Testis (tissue), 3 donors: ENCODE results near the gene AUTS2. TPM values are rescaled to one million over a fixed set of nuclear protein-coding genes. Genes with fewer than 3 reads are reported as not detected.

Experiments used
- DNase-seq: peaks from one replicate; pipeline ENCODE4 v3.0.0-alpha.2; 2019
- H3K27ac ChIP-seq, 2 donors: fragments of 200-600 bp; sonication (generic); one replicate each; pipeline ENCODE4 v1.5.1; 2019
- H3K27me3 ChIP-seq: fragments of 200-600 bp; sonication (generic); one replicate; pipeline ENCODE4 v1.5.1; 2019
- H3K36me3 ChIP-seq: fragments of 200-600 bp; sonication (generic); one replicate; pipeline ENCODE4 v1.5.1; 2017; ENCODE audit warnings: low read depth; ENCODE audit errors: missing control alignments
- H3K4me1 ChIP-seq: fragments of 200-600 bp; sonication (generic); one replicate; pipeline ENCODE4 v1.5.1; 2019
- H3K4me3 ChIP-seq, 2 donors: fragments of 200-600 bp; sonication (generic); one replicate each; pipeline ENCODE4 v1.5.1; 2017 to 2019
- H3K9me3 ChIP-seq: fragments of 200-600 bp; sonication (generic); one replicate; pipeline ENCODE4 v1.5.1; 2017
- POLR2A ChIP-seq: fragments of 450-650 bp; IDR thresholded peaks from one replicate; pipeline ENCODE4 v1.6.1; 2017; ENCODE audit warnings: antibody characterized with exemption, mild to moderate bottlenecking, moderate library complexity
- WGBS, 2 donors: methylation state at CpG; one replicate each; pipeline ENCODE4 v1.1.5; 2018; 5-methylcytosine and 5-hydroxymethylcytosine counted together
- intact Hi-C: fragments of 100-400 bp; cut with DNase I; formaldehyde crosslinking; loops from one replicate; pipeline ENCODE4 v1.15.1; 2023; ENCODE audit warnings: low total_unique reads
- polyA plus RNA-seq: library from polyadenylated mRNA; stranded (reverse); fragments of 350-450 nt; fragmentation: Illumina TruSeq; extraction: RNeasy Lipid Tissue Mini Kit (QIAGEN cat#74804); gene quantifications from one replicate; pipeline ENCODE4 v1.2.3, GENCODE V29; 2014; ENCODE audit warnings: low read depth, low replicate concordance; ENCODE audit not compliant: insufficient read depth
- total RNA-seq, 2 donors: library from RNA; depleted of rRNA; stranded (reverse); fragments of >200 nt; gene quantifications; one replicate each; pipeline ENCODE4 v1.2.3, GENCODE V29; 2016
- TF ChIP-seq, protein P1 (sequence below), 3 experiments: fragments of 450-650 bp in 2 of 3; fragments of 200-600 bp in 1 of 3; sonication (generic) in 1 of 3; IDR thresholded peaks; one replicate each; pipeline ENCODE4 v1.5.1; 2016 to 2019; ENCODE audit warnings: antibody characterized with exemption in 3 of 3, mild to moderate bottlenecking in 2 of 3, moderate library complexity in 1 of 3

Gene AUTS2
- total and polyA plus RNA-seq, 3 donors from 2014 or later: 21.3 to 75.5 (median 56.1) TPM

DNA sequence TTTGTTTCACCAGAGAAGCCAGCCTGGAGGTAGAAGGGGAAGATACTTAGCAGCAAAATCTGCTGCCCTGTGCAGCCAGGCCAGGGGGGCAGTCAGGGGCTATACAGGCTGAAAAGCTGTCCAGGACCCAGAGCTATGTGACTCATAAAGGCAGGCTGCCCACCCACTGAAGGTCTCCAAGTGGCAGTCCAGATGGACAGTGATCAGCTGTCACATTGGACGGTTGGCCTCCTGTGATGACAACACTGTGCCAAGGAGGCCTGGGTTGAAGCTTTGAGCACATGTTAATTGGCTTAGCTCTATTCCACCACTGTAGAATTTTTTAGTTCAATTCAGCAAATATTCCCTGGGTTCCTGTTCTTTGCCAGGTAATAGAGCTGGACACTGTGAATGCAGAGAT lies 956.4 kb downstream of the AUTS2 start:
- Histone ChIP-seq H3K4me1 (no peaks in the 10 kb centered on the region), H3K27me3 (no peaks in the 10 kb centered on the region), H3K36me3 (no peaks in the 10 kb centered on the region), H3K4me3 (no peak overlapping the region), H3K27ac (no peak overlapping the region), H3K9me3 (no peaks in the 10 kb centered on the region)
- WGBS, 2 donors: 67 to 97% methylated on average over 1 of the region's 1 CpG
- TF ChIP-seq, protein P1, sequence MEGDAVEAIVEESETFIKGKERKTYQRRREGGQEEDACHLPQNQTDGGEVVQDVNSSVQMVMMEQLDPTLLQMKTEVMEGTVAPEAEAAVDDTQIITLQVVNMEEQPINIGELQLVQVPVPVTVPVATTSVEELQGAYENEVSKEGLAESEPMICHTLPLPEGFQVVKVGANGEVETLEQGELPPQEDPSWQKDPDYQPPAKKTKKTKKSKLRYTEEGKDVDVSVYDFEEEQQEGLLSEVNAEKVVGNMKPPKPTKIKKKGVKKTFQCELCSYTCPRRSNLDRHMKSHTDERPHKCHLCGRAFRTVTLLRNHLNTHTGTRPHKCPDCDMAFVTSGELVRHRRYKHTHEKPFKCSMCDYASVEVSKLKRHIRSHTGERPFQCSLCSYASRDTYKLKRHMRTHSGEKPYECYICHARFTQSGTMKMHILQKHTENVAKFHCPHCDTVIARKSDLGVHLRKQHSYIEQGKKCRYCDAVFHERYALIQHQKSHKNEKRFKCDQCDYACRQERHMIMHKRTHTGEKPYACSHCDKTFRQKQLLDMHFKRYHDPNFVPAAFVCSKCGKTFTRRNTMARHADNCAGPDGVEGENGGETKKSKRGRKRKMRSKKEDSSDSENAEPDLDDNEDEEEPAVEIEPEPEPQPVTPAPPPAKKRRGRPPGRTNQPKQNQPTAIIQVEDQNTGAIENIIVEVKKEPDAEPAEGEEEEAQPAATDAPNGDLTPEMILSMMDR (IDR thresholded peaks at IDR 0.05): no peak
- no peak for TF ChIP-seq POLR2A
- DNase-seq: no peak
- intact Hi-C loops: no loop called here

DNA sequence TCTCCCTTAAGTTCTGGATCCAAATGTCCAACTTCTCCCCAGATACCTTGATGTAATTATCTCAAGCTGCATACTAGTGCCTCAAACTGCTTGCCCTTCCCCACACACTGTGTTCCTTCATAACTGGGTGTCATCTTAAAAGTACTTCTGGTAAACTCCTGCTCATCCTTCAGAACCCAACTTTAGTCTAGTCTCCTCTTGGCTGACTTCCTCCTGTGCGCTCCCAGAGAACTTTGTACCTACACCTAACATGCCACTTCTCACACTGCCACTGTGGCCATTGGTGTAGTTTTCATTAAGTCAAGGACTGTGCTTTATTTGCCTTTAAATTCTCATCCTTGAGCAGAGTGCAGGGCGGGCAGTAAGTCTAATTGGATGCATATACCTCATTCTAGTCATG lies 958.5 kb downstream of the AUTS2 start:
- Histone ChIP-seq H3K4me3 (no peak overlapping the region), H3K36me3 (no peaks in the 10 kb centered on the region), H3K27ac (no peak overlapping the region), H3K4me1 (no peaks in the 10 kb centered on the region), H3K9me3 (no peaks in the 10 kb centered on the region), H3K27me3 (no peaks in the 10 kb centered on the region)
- WGBS, 2 donors: 95 to 100% methylated on average over 2 of the region's 2 CpGs
- TF ChIP-seq, protein P1 (IDR thresholded peaks at IDR 0.05): no peak
- no peak for DNase-seq
- intact Hi-C loops: no loop called here

DNA sequence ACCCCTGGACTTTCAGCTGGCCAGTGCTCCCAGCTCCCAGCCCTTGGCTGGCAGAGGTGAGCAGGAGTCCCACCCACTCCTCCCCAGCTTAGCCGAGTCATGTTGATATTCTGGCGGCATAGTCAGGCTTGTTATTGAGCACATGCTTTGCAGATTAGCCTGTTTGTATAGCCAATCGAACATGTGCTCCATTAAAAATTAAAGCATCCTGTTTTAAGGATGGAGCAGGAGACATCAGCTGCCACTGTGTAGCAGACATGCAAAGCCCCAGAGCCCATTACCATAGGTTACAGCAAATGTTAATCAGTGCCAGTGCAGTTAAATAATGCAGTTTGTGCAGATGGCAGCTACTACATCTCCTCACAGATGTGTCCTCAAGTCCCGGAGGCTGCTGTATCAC lies 959.1 kb downstream of the AUTS2 start:
- Histone ChIP-seq H3K27ac (no peak overlapping the region), H3K4me1 (no peaks in the 10 kb centered on the region), H3K36me3 (no peaks in the 10 kb centered on the region), H3K4me3 (no peak overlapping the region), H3K27me3 (no peaks in the 10 kb centered on the region), H3K9me3 (no peaks in the 10 kb centered on the region)
- intact Hi-C loops: no loop called here
- WGBS, 2 donors: 83 to 87% methylated on average over 3 to 4 of the region's 4 CpGs
- DNase-seq: no peak
- TF ChIP-seq, protein P1 (IDR thresholded peaks at IDR 0.05): no peak

DNA sequence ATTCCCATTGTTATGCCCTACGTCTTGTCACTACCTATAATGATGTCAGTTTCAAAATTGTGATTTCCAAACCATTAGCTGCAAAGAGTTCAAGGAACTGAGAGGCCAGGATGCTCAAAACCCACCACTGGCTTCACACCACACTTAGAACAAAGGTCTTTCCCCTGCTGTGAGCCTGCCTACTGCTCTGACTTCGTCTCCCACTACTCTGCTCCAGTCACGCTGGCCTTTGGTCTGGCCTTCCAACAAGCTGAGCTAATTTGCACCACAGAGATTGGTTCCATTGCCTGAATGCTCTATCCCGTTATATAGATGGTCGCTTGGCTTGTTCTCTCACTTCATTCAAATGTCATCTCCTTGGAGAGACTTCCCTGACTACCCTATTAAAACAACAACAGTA lies 961.5 kb downstream of the AUTS2 start:
- intact Hi-C loops: no loop called here
- Histone ChIP-seq H3K4me3 (no peak overlapping the region), H3K27ac (no peak overlapping the region), H3K36me3 (no peaks in the 10 kb centered on the region), H3K4me1 (no peaks in the 10 kb centered on the region), H3K27me3 (no peaks in the 10 kb centered on the region), H3K9me3 (no peaks in the 10 kb centered on the region)
- WGBS, 2 donors: 96 to 98% methylated on average over 5 of the region's 5 CpGs
- no peak for DNase-seq
- no peak for TF ChIP-seq POLR2A
- TF ChIP-seq, protein P1 (IDR thresholded peaks at IDR 0.05): no peak

DNA sequence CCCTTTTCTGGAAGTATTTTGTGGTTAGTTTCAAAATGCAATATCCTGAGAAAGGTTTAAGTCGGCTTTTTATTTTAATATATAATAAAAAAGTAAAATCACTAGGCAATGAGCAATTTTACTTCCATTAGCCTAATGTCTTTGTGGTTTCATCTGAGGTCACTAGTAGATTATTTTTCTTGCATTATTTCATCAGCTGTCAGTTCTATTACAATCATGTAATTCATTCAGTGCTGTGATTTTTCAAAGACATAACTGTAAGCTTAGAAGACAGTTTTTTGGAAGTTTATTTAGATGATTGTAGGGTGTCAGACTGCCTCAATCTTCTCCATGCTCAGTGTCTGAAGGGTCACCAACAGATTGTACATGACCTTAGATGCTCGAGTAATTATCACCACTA lies 965.7 kb downstream of the AUTS2 start:
- Histone ChIP-seq H3K9me3 (no peaks in the 10 kb centered on the region), H3K4me3 (no peak overlapping the region), H3K36me3 (no peaks in the 10 kb centered on the region), H3K4me1 (peaks cover 2% of the 10 kb centered on the region), H3K27me3 (no peaks in the 10 kb centered on the region), H3K27ac (no peak overlapping the region)
- no peak for TF ChIP-seq POLR2A
- TF ChIP-seq, protein P1 (IDR thresholded peaks at IDR 0.05): no peak
- no peak for DNase-seq
- 91 to 92% methylated on average over 2 of the region's 2 CpGs for WGBS, 2 donors
- intact Hi-C loops: no loop called here
